Astrocyte of the cerebellum (primary cell): ENCODE data around the gene NKAIN4.

Experiments
- DNase-seq: peaks from one replicate; pipeline ENCODE4 v3.0.0-alpha.2; 2011; ENCODE audit warnings: low read depth
- H3K4me3 ChIP-seq: 2 replicates; pipeline ENCODE4 v1.5.1; 2011; ENCODE audit warnings: mild to moderate bottlenecking, low read depth, low read length, moderate library complexity
- CTCF ChIP-seq: IDR thresholded peaks from 2 replicates; pipeline ENCODE4 v1.5.1; 2012; ENCODE audit warnings: low read length, low read depth, moderate library complexity, mild to moderate bottlenecking; ENCODE audit errors: missing control alignments
- in situ Hi-C: cut with HindIII; loops from 2 replicates; pipeline ENCODE4 v1.10.0; 2017; ENCODE audit warnings: low sequenced_read_pairs

The NKAIN4 gene

DNA sequence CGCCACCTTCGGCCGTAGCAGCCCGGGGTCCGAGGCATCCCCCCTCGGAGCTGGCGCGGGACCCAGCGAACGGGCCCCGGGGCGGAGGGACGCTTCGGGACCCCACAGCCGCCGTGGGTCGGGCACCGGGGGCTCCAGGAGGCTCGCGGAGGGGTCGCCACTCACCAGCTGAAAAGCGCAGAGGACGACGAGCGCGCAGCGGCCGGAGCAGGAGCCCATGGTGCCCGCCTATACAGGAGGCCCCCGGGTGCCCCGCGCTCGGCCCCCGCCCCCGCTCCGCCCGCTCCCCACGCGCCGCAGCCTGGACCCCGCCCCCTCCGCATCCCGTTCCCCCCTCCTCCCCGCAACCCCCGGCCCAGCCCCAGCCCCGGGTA is at the start of gene NKAIN4:
NKAIN4 (minus strand) TSS at position 232 of the 374 bp plus-strand sequence; CDS start at position 219, 13 bp downstream.
- in situ Hi-C loops: no loop called here
- H3K4me3 ChIP-seq: no peak within 1 kb of the TSS
- no peak for TF ChIP-seq CTCF
- DNase-seq: no peak

DNA sequence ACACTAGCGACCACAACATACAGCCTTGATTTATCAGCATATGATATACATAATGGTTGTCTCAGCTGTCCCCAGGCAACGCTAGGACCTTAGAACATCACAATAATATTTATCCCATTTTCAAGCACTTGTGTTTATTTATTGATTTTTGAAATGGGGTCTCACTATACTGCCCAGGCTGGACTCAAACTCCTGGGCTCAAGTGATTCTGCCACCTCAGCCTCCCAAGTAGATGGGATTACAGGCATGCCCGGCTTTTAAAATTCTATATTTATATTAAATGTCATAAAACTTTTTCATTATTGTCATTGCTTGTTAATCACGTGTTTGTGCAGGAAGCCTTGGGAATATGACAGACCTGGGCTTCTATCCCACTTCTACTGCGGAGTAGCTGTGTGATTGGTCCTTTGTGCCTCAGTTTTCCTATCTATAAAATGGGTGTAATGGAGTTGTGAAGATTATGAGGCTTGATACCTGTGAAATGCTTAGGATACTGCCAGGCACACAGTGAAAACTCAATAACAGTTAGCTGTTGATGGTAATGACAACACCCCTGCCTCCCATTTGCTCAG is 48.9 kb upstream of the NKAIN4 start:
- no peak overlapping the region for H3K4me3 ChIP-seq
- in situ Hi-C loops: no loop called here
- no peak for DNase-seq
- TF ChIP-seq CTCF: no peak

GRCh38 chr20:63301671-63302070 is 47.4 kb upstream of the NKAIN4 start:
- H3K4me3 ChIP-seq: no peak overlapping the region
- TF ChIP-seq CTCF: no peak
- DNase-seq: no peak
- in situ Hi-C loops: no loop called here

DNA sequence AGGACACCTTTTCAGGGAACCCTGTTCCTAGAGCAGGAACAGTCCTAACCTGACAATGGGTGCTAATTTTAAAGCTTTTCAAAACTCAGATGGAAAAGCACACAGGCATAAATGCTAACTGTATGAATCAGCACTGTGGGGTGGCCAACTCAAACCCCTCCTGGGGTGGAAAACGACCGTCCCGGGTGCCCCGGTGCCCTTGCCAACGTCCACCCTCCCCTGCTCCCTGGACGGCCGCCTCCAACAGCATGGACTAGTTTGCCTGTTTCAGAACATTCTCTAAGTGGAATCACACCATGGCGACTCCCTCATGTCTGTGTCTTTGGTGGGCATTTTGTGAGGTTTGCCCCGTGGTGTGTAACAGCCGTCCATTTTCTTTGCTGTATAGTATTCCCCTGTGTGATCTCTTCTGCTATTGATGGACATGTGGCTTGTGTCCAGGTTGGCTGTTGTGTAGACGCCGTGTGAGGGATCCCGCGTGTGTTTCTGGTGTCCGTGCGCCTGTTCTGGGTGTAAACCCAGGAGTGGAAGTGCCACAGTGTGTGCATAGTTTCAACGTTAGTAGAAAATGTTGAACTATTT is 44.6 kb upstream of the NKAIN4 start:
- TF ChIP-seq CTCF: no peak
- no peak overlapping the region for H3K4me3 ChIP-seq
- DNase-seq: no peak
- in situ Hi-C loops: loop anchor here (5.0 to 10.0 kb wide), 3 partner anchors 77 to 176 kb away; partner anchors contain the start of gene KCNQ2

DNA sequence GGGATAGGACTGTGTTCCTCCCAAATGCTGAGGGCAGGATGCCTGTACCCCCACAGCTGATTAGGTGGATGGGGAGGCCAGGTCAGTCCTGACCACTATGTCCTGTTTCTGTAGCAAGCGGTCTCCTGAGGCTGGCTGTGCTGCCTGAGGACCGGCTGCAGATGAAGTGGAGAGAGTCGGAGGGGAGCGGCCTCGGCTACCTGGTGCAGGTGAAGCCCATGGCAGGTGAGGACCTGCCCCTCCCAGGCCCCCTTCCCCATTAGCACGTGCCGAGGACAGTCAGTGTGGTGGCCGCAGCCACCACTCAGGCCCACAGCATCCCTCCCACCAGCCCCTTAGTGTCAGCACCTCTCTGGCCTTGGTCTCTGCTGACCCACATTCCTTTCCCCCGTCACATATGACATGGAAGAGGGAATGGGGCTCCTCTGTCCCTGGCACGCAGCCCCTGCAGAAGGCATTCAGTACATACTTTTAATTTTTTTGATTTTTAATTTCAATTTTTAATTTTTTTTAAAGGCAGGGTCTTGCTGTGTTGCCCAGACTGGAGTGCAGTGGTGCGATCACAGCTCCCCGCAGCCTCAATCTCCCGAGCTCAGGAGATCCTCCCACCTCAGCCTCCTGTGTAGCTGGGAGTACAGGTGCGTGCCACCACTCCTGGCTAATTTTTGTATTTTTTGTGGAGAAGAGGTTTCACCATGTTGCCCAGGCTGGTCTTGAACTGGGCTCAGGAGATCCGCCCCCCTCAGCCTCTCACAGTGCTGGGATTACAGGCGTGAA is 43.7 kb upstream of the NKAIN4 start:
- in situ Hi-C loops: loop anchor here (5.0 to 10.0 kb wide), 3 partner anchors 76 to 177 kb away; partner anchors contain the start of gene KCNQ2
- TF ChIP-seq CTCF: no peak
- H3K4me3 ChIP-seq: no peak overlapping the region
- DNase-seq: no peak

DNA sequence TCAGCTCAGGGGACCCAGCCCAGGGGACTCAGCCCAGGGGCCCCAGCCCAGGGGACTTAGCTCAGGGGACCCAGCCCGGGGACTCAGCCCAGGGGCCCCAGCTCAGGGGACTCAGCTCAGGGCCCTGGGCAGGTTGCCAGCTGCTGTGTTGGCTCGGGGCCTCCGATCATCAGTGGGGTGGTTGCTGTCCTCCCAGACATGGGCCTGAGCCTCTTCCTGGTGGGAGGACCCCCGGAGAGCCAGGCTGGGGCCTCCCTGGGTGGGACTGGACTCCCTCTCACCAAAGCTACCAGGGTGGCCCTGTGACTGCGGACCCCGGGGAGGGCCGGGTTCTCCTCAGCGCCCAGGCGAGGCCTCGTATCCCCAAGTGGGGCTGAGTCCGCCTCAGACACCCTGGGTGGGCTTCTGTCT is 43.1 kb upstream of the NKAIN4 start:
- in situ Hi-C loops: loop anchor here (5.0 to 10.0 kb wide), 3 partner anchors 75 to 177 kb away; partner anchors contain the start of gene KCNQ2
- DNase-seq: no peak

More for the DNA sequence above, 43.1 kb upstream of the NKAIN4 start:
- H3K4me3 ChIP-seq: no peak overlapping the region
- no peak for TF ChIP-seq CTCF
